ENCODE results near the gene NFILZ.

- TF ChIP-seq CTCF (conservative IDR thresholded peaks at IDR 0.05; ENCODE audit: low read length) (no peak), EZH2phosphoT487 (IDR thresholded peaks at IDR 0.05; ENCODE audit: borderline replicate concordance, low read depth, low read length) (no peak)
These were observed 36.5 kb downstream of the NFILZ start for GRCh38 chr19:8666814-8667405.
